Endothelial cell of umbilical vein (primary cell): ENCODE data around the gene ALKBH7. TPM values are rescaled to one million over a fixed set of nuclear protein-coding genes. Genes with fewer than 3 reads are reported as not detected.

Experiments used
- BruUV-seq: library from RNA; stranded (reverse); fragments of 400-500 nt; replicated peaks from 2 replicates; lab custom pipeline; 2021; lab: Mats Ljungman, UMichigan
- CTCF ChIA-PET: fragments of 300-600, 350-600 bp; sonication (Branson Sonifier 250); formaldehyde crosslinking; loops from one replicate; lab custom pipeline; 2021; ENCODE audit warnings: antibody characterized with exemption, inconsistent platforms; lab: Charles Lee
- POLR2A ChIA-PET: fragments of 300-600, 350-600 bp; sonication (Branson Sonifier 250); formaldehyde crosslinking; loops from one replicate; lab custom pipeline; 2021; ENCODE audit warnings: antibody characterized with exemption, inconsistent platforms; lab: Charles Lee
- DNase-seq: peaks from one replicate; pipeline ENCODE4 v3.0.0-alpha.2; 2011; ENCODE audit warnings: low read depth, low spot score
- FAIRE-seq: peaks from 2 replicates; lab custom pipeline; 2011; peaks lifted over from hg19 to GRCh38; lab: Jason Lieb, UNC
- H2AFZ ChIP-seq: 2 replicates; pipeline ENCODE4 v1.6.0; 2012; ENCODE audit warnings: low read depth, low read length, control low read depth, inconsistent platforms
- H3K27ac ChIP-seq: 2 replicates; pipeline ENCODE4 v1.5.1; 2011; ENCODE audit warnings: low read depth, mild to moderate bottlenecking, control low read depth, low read length, moderate library complexity; ENCODE audit not compliant: insufficient read depth
- H3K27me3 ChIP-seq, 2 experiments: 2 replicates each; pipeline versions ENCODE4 v1.6.0 to v1.6.1; 2011; ENCODE audit warnings: low read length in 2 of 2, mixed read lengths in 1 of 2; ENCODE audit not compliant: control insufficient read depth in 2 of 2, insufficient read depth in 2 of 2
- H3K36me3 ChIP-seq, 2 experiments: 2 replicates in 1 of 2; 3 replicates in 1 of 2; pipeline ENCODE4 v1.5.1; 2011; ENCODE audit warnings: low read length in 2 of 2, mild to moderate bottlenecking in 1 of 2, moderate library complexity in 1 of 2; ENCODE audit not compliant: control insufficient read depth in 2 of 2, insufficient read depth in 2 of 2; ENCODE audit errors: extremely low read depth in 1 of 2
- H3K4me1 ChIP-seq: 3 replicates; pipeline ENCODE4 v1.5.1; 2011; ENCODE audit warnings: mild to moderate bottlenecking, low read length; ENCODE audit not compliant: control insufficient read depth, insufficient read depth; ENCODE audit errors: extremely low read depth
- H3K4me2 ChIP-seq: 2 replicates; pipeline ENCODE4 v1.6.1; 2011; ENCODE audit warnings: low read length, control low read depth, mixed read lengths; ENCODE audit not compliant: insufficient read depth
- H3K4me3 ChIP-seq, 3 experiments: fragments of 200-600 bp in 1 of 3; sonication (generic), shearing (Covaris generic) in 1 of 3; replicated peaks in 1 of 3; 2 replicates each; pipeline ENCODE4 v1.5.1; 2011 to 2016; ENCODE audit warnings: control low read depth in 3 of 3, low read length in 3 of 3, mild to moderate bottlenecking in 2 of 3, inconsistent platforms in 1 of 3, low read depth in 1 of 3, moderate library complexity in 1 of 3; ENCODE audit not compliant: insufficient read depth in 1 of 3
- H3K79me2 ChIP-seq: 2 replicates; pipeline ENCODE4 v1.6.0; 2012; ENCODE audit warnings: low read length, inconsistent platforms; ENCODE audit not compliant: control insufficient read depth, insufficient read depth
- H3K9ac ChIP-seq: replicated peaks from 2 replicates; pipeline ENCODE3; 2011; ENCODE audit warnings: low read length, control low read depth; ENCODE audit not compliant: insufficient read depth; ENCODE audit errors: extremely low read depth
- H3K9me1 ChIP-seq: replicated peaks from 3 replicates; pipeline ENCODE4 v1.6.0; 2011; ENCODE audit warnings: mild to moderate bottlenecking, low read length; ENCODE audit not compliant: control insufficient read depth, insufficient read depth; ENCODE audit errors: extremely low read depth
- H3K9me3 ChIP-seq: replicated peaks from 2 replicates; pipeline ENCODE4 v1.5.1; 2012; ENCODE audit warnings: low read length, inconsistent platforms; ENCODE audit not compliant: control insufficient read depth, insufficient read depth
- H4K20me1 ChIP-seq: replicated peaks from 2 replicates; pipeline ENCODE3; 2011; ENCODE audit warnings: mild to moderate bottlenecking, low read length; ENCODE audit not compliant: control insufficient read depth, insufficient read depth; ENCODE audit errors: extremely low read depth
- EZH2 ChIP-seq: IDR thresholded peaks from 2 replicates; pipeline ENCODE4 v1.6.1; 2012; ENCODE audit warnings: borderline replicate concordance, low read depth, mild to moderate bottlenecking, moderate library complexity, low read length, inconsistent platforms; ENCODE audit not compliant: severe bottlenecking
- FOS ChIP-seq: IDR thresholded peaks from 2 replicates; pipeline ENCODE4 v1.6.1; 2011; ENCODE audit warnings: mild to moderate bottlenecking, low read length, moderate library complexity, borderline replicate concordance; ENCODE audit not compliant: insufficient read depth
- GATA2 ChIP-seq: IDR thresholded peaks from 2 replicates; pipeline ENCODE4 v1.7.0; 2011; ENCODE audit warnings: low read depth, mild to moderate bottlenecking, moderate library complexity, mixed read lengths, low read length; ENCODE audit not compliant: insufficient read length, insufficient read depth
- JUN ChIP-seq: IDR thresholded peaks from 2 replicates; pipeline ENCODE4 v1.6.1; 2011; ENCODE audit warnings: borderline replicate concordance, low read depth; ENCODE audit not compliant: insufficient read length, insufficient read depth
- POLR2A ChIP-seq: IDR thresholded peaks from 2 replicates; pipeline ENCODE4 v1.6.1; 2012; ENCODE audit warnings: low read depth, mild to moderate bottlenecking, control low read depth, low read length
- POLR2AphosphoS5 ChIP-seq: IDR thresholded peaks from 2 replicates; pipeline ENCODE4 v1.6.1; 2012; ENCODE audit warnings: low read depth, mild to moderate bottlenecking, control low read depth, low read length, moderate library complexity; ENCODE audit not compliant: insufficient read depth
- dilution Hi-C: fragments of 300-500 bp; cut with MboI; formaldehyde crosslinking; loops from one replicate; pipeline ENCODE4 v1.15.0; 2019; ENCODE audit warnings: low sequenced_read_pairs; ENCODE audit not compliant: extremely low pct_ligation_motif_present
- intact Hi-C: fragments of 100-400 bp; cut with micrococcal nuclease; formaldehyde crosslinking; loops from one replicate; pipeline ENCODE4 v1.10.0; 2022
- polyA plus RNA-seq, 4 experiments: library from polyadenylated mRNA; depleted of rRNA in 3 of 4; stranded (reverse) in 3 of 4; unstranded in 1 of 4; fragments of >200 nt; gene quantifications; 2 replicates each; pipeline versions ENCODE4 v1.2.1 to v1.2.3, GENCODE V29; 2011 to 2012; ENCODE audit warnings: missing spikeins in 1 of 4
- total RNA-seq: library from RNA; stranded (reverse); gene quantifications from 2 replicates; pipeline ENCODE4 v1.2.3, GENCODE V29; 2021
- TF ChIP-seq, protein P1 (sequence below): IDR thresholded peaks from 2 replicates; pipeline ENCODE4 v1.6.1; 2011; ENCODE audit not compliant: insufficient read depth, insufficient read length
- TF ChIP-seq, protein P2 (sequence below), 2 donors: IDR thresholded peaks; 1 replicate in 1 of 2; 2 replicates in 1 of 2; pipeline ENCODE4 v1.5.1; 2011; ENCODE audit warnings: low read length in 2 of 2, mild to moderate bottlenecking in 2 of 2, moderate library complexity in 2 of 2, control low read depth in 1 of 2, inconsistent platforms in 1 of 2, low read depth in 1 of 2; ENCODE audit not compliant: insufficient read depth in 1 of 2; ENCODE audit errors: extremely low read depth in 1 of 2

The ALKBH7 gene
- total and polyA plus RNA-seq, 2 donors (not counting 3 experiments of a cell fraction or from before 2014, with no cell fraction given): 48.8 to 59.4 TPM

DNA sequence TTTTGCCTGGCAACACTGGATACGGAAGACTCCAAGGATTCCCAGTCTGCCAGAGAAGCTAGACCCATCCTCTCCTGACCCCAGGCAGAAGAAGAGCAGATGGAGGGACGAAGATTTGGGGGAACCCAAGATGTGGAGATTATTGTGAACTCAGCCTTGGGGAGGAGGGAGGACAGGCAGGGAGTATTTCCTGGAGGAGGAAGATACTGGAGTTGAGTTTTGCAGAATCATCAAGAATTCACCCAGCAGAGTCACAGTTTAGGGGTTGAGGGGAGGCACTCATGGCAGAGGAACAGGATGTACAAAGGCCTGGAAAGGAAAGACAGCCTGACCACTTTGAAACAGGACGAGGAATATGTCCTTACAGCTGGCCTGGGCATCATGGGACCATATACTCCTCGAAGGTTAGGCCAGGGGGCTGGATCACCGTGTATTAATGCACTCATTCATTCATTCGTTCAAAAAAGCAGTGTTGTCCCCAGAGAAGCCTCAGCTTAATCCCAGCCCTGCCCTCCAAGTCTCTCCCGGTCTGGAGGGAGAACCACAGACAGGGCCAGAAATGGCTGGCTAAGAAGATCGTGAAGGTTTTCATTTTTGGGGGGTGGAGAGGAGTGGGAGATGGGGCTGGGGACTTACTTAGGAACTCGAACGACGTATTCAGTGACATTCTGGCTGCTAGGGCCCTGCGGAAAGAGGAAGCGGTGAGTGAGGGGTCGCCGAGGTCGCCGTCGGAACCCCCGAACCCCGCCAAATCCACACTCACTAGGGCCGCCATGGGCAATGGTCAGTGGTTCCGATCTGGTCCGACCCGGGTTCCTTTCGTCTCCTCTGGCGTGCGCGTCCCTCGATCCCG lies 19.9 kb downstream of the ALKBH7 start:
- intact Hi-C loops: loop anchor here (1.0 to 2.0 kb wide), 3 partner anchors 19 to 470 kb away; no protein-coding TSS in a partner anchor
- TSS peak; percentile 64 for BruUV-seq
- POLR2A ChIA-PET: no interaction called here

More for the DNA sequence above, 19.9 kb downstream of the ALKBH7 start:
- CTCF ChIA-PET: interaction anchor here (1.2 kb wide), 1 partner anchor 14 kb away, joined by 3 read pairs; no protein-coding TSS in a partner anchor
- TF ChIP-seq JUN (no peak), FOS (no peak), EZH2 (no peak), POLR2AphosphoS5 (no peak), GATA2 (no peak), POLR2A (no peak)
- TF ChIP-seq, protein P1, sequence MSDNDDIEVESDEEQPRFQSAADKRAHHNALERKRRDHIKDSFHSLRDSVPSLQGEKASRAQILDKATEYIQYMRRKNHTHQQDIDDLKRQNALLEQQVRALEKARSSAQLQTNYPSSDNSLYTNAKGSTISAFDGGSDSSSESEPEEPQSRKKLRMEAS: no peak
- TF ChIP-seq, protein P2, sequence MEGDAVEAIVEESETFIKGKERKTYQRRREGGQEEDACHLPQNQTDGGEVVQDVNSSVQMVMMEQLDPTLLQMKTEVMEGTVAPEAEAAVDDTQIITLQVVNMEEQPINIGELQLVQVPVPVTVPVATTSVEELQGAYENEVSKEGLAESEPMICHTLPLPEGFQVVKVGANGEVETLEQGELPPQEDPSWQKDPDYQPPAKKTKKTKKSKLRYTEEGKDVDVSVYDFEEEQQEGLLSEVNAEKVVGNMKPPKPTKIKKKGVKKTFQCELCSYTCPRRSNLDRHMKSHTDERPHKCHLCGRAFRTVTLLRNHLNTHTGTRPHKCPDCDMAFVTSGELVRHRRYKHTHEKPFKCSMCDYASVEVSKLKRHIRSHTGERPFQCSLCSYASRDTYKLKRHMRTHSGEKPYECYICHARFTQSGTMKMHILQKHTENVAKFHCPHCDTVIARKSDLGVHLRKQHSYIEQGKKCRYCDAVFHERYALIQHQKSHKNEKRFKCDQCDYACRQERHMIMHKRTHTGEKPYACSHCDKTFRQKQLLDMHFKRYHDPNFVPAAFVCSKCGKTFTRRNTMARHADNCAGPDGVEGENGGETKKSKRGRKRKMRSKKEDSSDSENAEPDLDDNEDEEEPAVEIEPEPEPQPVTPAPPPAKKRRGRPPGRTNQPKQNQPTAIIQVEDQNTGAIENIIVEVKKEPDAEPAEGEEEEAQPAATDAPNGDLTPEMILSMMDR (IDR thresholded peaks at IDR 0.05; ENCODE audit: extremely low read depth in 1 of 2, insufficient read depth in 1 of 2, low read depth in 1 of 2, low read length in 2 of 2): no peak
- Histone ChIP-seq H3K9me1 (no peaks in the 10 kb centered on the region), H3K9ac (peak overlapping the region; percentile 84), H3K36me3 (peaks cover under 1 to 14% of the 10 kb centered on the region in 2 experiments), H3K4me1 (peaks cover 7% of the 10 kb centered on the region), H3K9me3 (no peaks in the 10 kb centered on the region), H4K20me1 (no peaks in the 10 kb centered on the region), H3K79me2 (peaks cover 18% of the 10 kb centered on the region), H3K27ac (peak overlapping the region; percentile 77), H2AFZ (peak overlapping the region; percentile 96), H3K4me3 (peak overlapping the region; percentile 42 to 77 (median 74)), H3K4me2 (peak overlapping the region; percentile 70), H3K27me3 (no peaks in the 10 kb centered on the region)
- no peak for FAIRE-seq
- dilution Hi-C loops: no loop called here
- DNase-seq: no peak
